ENCODE data around the gene RELT. TPM values are rescaled to one million over a fixed set of nuclear protein-coding genes. Genes with fewer than 3 reads are reported as not detected.
A peak's percentile ranks its signal among the peaks of the same experiment; 100 is the strongest.

The RELT gene
- total and polyA plus RNA-seq, 2 of the 13 experiments (the other 11 are each of a cell fraction or from before 2014, with no cell fraction given): 2.5 to 4.7 TPM

DNA sequence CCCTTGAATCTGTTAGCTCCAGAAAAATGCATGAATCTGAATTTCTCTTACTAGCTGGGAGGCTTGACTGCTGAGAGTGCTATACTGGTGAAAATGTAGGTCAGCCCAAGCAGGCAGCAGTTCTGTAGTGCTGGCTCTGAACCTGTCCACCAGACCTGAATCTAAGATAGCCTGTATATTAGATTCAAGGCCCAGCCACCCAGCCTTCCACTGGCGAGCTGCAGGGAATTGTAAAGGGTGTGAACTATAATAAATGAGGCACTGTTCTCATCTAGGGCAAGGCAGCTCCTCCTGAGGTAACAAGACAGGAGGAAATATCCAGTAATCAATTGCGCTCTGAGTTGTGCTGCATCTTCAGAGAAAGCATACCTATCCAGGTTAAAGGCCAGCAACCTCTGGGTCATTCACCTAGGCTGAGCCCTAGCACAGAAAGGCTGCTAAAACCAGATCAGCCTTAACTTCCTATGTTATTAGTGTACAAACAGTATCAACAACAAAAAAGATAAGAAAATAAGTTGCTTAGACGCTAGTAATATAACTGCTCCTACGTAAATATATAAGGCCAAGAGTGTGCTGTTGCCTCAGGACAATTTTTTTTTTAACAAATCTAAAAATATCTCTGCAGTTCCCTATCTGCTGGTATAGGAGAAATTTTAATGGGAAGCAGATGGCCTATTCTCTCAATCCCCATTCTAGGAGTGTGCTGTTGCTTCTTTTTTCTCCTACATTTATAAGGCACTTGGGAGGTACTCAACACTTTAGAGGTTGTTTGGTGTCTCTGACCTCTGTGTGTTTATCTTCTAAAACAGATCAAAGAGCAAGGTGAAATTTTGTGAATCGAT lies 63.0 kb downstream of the RELT start (continued):
- TF ChIP-seq, protein P1, sequence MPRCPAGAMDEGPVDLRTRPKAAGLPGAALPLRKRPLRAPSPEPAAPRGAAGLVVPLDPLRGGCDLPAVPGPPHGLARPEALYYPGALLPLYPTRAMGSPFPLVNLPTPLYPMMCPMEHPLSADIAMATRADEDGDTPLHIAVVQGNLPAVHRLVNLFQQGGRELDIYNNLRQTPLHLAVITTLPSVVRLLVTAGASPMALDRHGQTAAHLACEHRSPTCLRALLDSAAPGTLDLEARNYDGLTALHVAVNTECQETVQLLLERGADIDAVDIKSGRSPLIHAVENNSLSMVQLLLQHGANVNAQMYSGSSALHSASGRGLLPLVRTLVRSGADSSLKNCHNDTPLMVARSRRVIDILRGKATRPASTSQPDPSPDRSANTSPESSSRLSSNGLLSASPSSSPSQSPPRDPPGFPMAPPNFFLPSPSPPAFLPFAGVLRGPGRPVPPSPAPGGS (CRISPR knock-in tag; IDR thresholded peaks at IDR 0.05): no peak
- TF ChIP-seq NR2F2 (IDR thresholded peaks at IDR 0.05; ENCODE audit: borderline replicate concordance, low read depth) (peak; percentile 90), MEIS1 (CRISPR knock-in tag; IDR thresholded peaks at IDR 0.05; ENCODE audit: borderline replicate concordance) (no peak), ATAD3A (CRISPR knock-in tag; IDR thresholded peaks at IDR 0.05) (no peak), NFYC (CRISPR knock-in tag; IDR thresholded peaks at IDR 0.05) (no peak), PPARG (CRISPR knock-in tag; conservative IDR thresholded peaks at IDR 0.05) (0 out of 2 replicates have a peak, but pooled peaks have one; percentile 27), ZC3H13 (CRISPR knock-in tag; IDR thresholded peaks at IDR 0.05) (no peak), ZNF605 (CRISPR knock-in tag; IDR thresholded peaks at IDR 0.05) (no peak), KLF12 (CRISPR knock-in tag; IDR thresholded peaks at IDR 0.05; ENCODE audit: borderline replicate concordance) (no peak), GTF2F1 (IDR thresholded peaks at IDR 0.05; ENCODE audit: low read length) (no peak), ZNF382 (CRISPR knock-in tag; IDR thresholded peaks at IDR 0.05; ENCODE audit: borderline replicate concordance) (no peak)
- TF ChIP-seq, protein P2, sequence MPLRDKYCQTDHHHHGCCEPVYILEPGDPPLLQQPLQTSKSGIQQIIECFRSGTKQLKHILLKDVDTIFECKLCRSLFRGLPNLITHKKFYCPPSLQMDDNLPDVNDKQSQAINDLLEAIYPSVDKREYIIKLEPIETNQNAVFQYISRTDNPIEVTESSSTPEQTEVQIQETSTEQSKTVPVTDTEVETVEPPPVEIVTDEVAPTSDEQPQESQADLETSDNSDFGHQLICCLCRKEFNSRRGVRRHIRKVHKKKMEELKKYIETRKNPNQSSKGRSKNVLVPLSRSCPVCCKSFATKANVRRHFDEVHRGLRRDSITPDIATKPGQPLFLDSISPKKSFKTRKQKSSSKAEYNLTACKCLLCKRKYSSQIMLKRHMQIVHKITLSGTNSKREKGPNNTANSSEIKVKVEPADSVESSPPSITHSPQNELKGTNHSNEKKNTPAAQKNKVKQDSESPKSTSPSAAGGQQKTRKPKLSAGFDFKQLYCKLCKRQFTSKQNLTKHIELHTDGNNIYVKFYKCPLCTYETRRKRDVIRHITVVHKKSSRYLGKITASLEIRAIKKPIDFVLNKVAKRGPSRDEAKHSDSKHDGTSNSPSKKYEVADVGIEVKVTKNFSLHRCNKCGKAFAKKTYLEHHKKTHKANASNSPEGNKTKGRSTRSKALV (CRISPR knock-in tag; IDR thresholded peaks at IDR 0.05): no peak
- TF ChIP-seq, protein P3, sequence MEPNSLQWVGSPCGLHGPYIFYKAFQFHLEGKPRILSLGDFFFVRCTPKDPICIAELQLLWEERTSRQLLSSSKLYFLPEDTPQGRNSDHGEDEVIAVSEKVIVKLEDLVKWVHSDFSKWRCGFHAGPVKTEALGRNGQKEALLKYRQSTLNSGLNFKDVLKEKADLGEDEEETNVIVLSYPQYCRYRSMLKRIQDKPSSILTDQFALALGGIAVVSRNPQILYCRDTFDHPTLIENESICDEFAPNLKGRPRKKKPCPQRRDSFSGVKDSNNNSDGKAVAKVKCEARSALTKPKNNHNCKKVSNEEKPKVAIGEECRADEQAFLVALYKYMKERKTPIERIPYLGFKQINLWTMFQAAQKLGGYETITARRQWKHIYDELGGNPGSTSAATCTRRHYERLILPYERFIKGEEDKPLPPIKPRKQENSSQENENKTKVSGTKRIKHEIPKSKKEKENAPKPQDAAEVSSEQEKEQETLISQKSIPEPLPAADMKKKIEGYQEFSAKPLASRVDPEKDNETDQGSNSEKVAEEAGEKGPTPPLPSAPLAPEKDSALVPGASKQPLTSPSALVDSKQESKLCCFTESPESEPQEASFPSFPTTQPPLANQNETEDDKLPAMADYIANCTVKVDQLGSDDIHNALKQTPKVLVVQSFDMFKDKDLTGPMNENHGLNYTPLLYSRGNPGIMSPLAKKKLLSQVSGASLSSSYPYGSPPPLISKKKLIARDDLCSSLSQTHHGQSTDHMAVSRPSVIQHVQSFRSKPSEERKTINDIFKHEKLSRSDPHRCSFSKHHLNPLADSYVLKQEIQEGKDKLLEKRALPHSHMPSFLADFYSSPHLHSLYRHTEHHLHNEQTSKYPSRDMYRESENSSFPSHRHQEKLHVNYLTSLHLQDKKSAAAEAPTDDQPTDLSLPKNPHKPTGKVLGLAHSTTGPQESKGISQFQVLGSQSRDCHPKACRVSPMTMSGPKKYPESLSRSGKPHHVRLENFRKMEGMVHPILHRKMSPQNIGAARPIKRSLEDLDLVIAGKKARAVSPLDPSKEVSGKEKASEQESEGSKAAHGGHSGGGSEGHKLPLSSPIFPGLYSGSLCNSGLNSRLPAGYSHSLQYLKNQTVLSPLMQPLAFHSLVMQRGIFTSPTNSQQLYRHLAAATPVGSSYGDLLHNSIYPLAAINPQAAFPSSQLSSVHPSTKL (CRISPR knock-in tag; IDR thresholded peaks at IDR 0.05): peak; percentile 48
- TF ChIP-seq, protein P4, sequence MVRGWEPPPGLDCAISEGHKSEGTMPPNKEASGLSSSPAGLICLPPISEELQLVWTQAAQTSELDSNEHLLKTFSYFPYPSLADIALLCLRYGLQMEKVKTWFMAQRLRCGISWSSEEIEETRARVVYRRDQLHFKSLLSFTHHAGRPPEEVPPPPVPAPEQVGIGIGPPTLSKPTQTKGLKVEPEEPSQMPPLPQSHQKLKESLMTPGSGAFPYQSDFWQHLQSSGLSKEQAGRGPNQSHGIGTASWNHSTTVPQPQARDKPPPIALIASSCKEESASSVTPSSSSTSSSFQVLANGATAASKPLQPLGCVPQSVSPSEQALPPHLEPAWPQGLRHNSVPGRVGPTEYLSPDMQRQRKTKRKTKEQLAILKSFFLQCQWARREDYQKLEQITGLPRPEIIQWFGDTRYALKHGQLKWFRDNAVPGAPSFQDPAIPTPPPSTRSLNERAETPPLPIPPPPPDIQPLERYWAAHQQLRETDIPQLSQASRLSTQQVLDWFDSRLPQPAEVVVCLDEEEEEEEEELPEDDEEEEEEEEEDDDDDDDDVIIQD (CRISPR knock-in tag; IDR thresholded peaks at IDR 0.05; ENCODE audit: low read depth): no peak
- TF ChIP-seq, protein P5, sequence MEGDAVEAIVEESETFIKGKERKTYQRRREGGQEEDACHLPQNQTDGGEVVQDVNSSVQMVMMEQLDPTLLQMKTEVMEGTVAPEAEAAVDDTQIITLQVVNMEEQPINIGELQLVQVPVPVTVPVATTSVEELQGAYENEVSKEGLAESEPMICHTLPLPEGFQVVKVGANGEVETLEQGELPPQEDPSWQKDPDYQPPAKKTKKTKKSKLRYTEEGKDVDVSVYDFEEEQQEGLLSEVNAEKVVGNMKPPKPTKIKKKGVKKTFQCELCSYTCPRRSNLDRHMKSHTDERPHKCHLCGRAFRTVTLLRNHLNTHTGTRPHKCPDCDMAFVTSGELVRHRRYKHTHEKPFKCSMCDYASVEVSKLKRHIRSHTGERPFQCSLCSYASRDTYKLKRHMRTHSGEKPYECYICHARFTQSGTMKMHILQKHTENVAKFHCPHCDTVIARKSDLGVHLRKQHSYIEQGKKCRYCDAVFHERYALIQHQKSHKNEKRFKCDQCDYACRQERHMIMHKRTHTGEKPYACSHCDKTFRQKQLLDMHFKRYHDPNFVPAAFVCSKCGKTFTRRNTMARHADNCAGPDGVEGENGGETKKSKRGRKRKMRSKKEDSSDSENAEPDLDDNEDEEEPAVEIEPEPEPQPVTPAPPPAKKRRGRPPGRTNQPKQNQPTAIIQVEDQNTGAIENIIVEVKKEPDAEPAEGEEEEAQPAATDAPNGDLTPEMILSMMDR (CRISPR knock-in tag; IDR thresholded peaks at IDR 0.05): no peak
- TF ChIP-seq, protein P6, sequence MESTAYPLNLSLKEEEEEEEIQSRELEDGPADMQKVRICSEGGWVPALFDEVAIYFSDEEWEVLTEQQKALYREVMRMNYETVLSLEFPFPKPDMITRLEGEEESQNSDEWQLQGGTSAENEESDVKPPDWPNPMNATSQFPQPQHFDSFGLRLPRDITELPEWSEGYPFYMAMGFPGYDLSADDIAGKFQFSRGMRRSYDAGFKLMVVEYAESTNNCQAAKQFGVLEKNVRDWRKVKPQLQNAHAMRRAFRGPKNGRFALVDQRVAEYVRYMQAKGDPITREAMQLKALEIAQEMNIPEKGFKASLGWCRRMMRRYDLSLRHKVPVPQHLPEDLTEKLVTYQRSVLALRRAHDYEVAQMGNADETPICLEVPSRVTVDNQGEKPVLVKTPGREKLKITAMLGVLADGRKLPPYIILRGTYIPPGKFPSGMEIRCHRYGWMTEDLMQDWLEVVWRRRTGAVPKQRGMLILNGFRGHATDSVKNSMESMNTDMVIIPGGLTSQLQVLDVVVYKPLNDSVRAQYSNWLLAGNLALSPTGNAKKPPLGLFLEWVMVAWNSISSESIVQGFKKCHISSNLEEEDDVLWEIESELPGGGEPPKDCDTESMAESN (CRISPR knock-in tag; conservative IDR thresholded peaks at IDR 0.05): no peak
